DLD1 (cell line): ENCODE results near the gene RO60.

Experiments
- in situ Hi-C: cut with HindIII; loops from 2 replicates; pipeline ENCODE4 v1.10.0; 2017; ENCODE audit warnings: low sequenced_read_pairs

The RO60 gene

DNA sequence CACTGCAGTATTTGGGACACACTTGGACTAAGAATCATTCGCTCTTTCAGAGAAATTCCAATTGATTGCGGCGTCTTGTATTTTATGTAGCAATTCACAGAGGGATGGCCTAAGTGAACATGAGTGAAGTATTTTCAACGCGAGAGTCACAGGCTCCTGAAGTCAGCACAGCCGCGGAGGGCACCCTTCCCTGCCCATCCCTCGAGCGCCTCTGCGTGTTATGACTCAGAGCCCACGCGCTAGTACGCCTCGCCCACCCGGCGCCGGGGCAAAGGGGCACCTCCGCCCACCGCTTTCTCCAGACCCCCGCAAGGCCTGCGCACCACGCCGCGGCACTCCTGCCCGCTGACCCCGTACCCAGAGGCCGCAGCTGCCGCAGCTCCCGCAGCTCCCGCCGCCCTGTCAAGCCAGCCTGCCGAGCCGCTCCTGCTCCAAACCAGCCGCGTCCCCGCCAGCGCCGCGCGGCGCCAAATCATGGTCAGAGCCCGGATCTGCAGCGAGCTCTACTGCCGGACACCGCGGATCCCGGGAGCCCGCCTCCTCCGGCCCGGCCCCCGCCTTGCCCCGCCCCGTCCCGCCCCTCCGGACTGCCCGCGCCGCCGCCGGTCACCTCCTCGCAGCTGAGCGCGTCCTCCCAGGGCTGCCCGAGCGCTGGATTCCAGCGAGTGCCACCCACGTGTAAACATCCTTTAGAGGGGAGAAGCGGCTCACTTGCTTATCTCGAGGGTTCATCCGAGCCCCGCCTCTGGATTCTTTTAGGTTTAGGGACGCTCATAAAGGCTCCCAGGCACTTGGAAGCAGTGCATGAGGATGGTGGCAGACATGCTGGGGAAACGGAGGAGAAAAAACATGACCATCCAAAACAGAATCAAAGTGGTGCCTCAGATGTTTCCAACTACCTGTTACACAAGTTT, 45.8 kb downstream of the RO60 start, which contains the start of gene GLRX2:
GLRX2 (minus strand) TSS at position 508 of the 914 bp plus-strand sequence; CDS start at position 476, 32 bp downstream.
- in situ Hi-C loops: no loop called here

- in situ Hi-C loops: no loop called here
These were observed 46.4 kb downstream of the RO60 start for GRCh38 chr1:193105821-193106177.

- in situ Hi-C loops: no loop called here
These were observed 49.1 kb downstream of the RO60 start for GRCh38 chr1:193108471-193108870.
